GM23338 (cell line): ENCODE data around the gene CCDC27.

Source experiments
- CTCF ChIP-seq, 2 experiments: fragments of 200-600 bp in 1 of 2; sonication (generic) in 1 of 2; conservative IDR thresholded peaks; 2 replicates each; pipeline versions ENCODE4 v1.5.1 to v1.6.1; 2016 to 2017; ENCODE audit warnings: antibody characterized with exemption in 2 of 2, low read depth in 2 of 2, mild to moderate bottlenecking in 2 of 2, moderate library complexity in 1 of 2
- EZH2 ChIP-seq: fragments of 200-600 bp; sonication (generic); IDR thresholded peaks from one replicate; pipeline ENCODE4 v1.8.0; 2017; ENCODE audit warnings: antibody characterized with exemption, mild to moderate bottlenecking, low read depth; ENCODE audit not compliant: unreplicated experiment
- EZH2phosphoT487 ChIP-seq: fragments of 200-600 bp; sonication (generic); IDR thresholded peaks from one replicate; pipeline ENCODE4 v1.8.1; 2018; ENCODE audit warnings: antibody characterized with exemption; ENCODE audit not compliant: unreplicated experiment
- POLR2AphosphoS5 ChIP-seq: IDR thresholded peaks from 2 replicates; pipeline ENCODE4 v1.6.1; 2016; ENCODE audit warnings: antibody characterized with exemption, low read depth
- REST ChIP-seq: IDR thresholded peaks from one replicate; pipeline ENCODE4 v1.6.1; 2018; ENCODE audit warnings: antibody characterized with exemption; ENCODE audit not compliant: unreplicated experiment
- ZNF462 ChIP-seq: fragments of 250-450 bp; sonication (Bioruptor Pico); IDR thresholded peaks from 2 replicates; pipeline ENCODE4 v1.5.0; 2020; ENCODE audit warnings: mild to moderate bottlenecking, moderate library complexity

- TF ChIP-seq EZH2phosphoT487 = no peak
- TF ChIP-seq EZH2 = no peak
- no peak for TF ChIP-seq CTCF (conservative IDR thresholded peaks at IDR 0.05; ENCODE audit: low read depth in 2 of 2)
- no peak for TF ChIP-seq ZNF462 (CRISPR knock-in tag)
- no peak for TF ChIP-seq REST
- no peak for TF ChIP-seq POLR2AphosphoS5
Measured at GRCh38 chr1:3779912-3780416, 27.7 kb downstream of the CCDC27 start.
